Measurements from ENCODE around the gene FAIM.

FAIM gene

GRCh38 chr3:138657508-138657907 is 48.9 kb downstream of the FAIM start:
- DNase-seq (ENCODE audit: low read depth) = no peak
- TF ChIP-seq CTCF (IDR thresholded peaks at IDR 0.05; ENCODE audit: insufficient read depth, low read depth, low read length, missing control alignments) = no peak
- no peak overlapping the region for H3K4me3 ChIP-seq (ENCODE audit: low read depth, low read length)

- no peak overlapping the region for H3K4me3 ChIP-seq (ENCODE audit: low read depth, low read length)
- no peak for DNase-seq (ENCODE audit: low read depth)
- no peak for TF ChIP-seq CTCF (IDR thresholded peaks at IDR 0.05; ENCODE audit: insufficient read depth, low read depth, low read length, missing control alignments)
These were observed 59.5 kb downstream of the FAIM start for GRCh38 chr3:138668107-138668506.

GRCh38 chr3:138670407-138670806 is 61.8 kb downstream of the FAIM start:
- no peak for TF ChIP-seq CTCF (IDR thresholded peaks at IDR 0.05; ENCODE audit: insufficient read depth, low read depth, low read length, missing control alignments)
- no peak for DNase-seq (ENCODE audit: low read depth)
- no peak overlapping the region for H3K4me3 ChIP-seq (ENCODE audit: low read depth, low read length)

GRCh38 chr3:138673641-138674530 is 65.3 kb downstream of the FAIM start:
- TF ChIP-seq CTCF (IDR thresholded peaks at IDR 0.05; ENCODE audit: insufficient read depth, low read depth, low read length, missing control alignments) = no peak
- H3K4me3 ChIP-seq (ENCODE audit: low read depth, low read length) = no peak overlapping the region
- no peak for DNase-seq (ENCODE audit: low read depth)

GRCh38 chr3:138675393-138675792 is 66.8 kb downstream of the FAIM start:
- no peak for DNase-seq (ENCODE audit: low read depth)
- no peak overlapping the region for H3K4me3 ChIP-seq (ENCODE audit: low read depth, low read length)
- no peak for TF ChIP-seq CTCF (IDR thresholded peaks at IDR 0.05; ENCODE audit: insufficient read depth, low read depth, low read length, missing control alignments)

GRCh38 chr3:138678086-138678485 is 69.5 kb downstream of the FAIM start:
- no peak for TF ChIP-seq CTCF (IDR thresholded peaks at IDR 0.05; ENCODE audit: insufficient read depth, low read depth, low read length, missing control alignments)
- DNase-seq (ENCODE audit: low read depth) = no peak
- H3K4me3 ChIP-seq (ENCODE audit: low read depth, low read length) = no peak overlapping the region

All from GM12865 (cell line).